ENCODE data around the gene KCNT2.

- TF ChIP-seq EZH2phosphoT487 (IDR thresholded peaks at IDR 0.05; ENCODE audit: borderline replicate concordance, low read depth) (no peak), RFX5 (IDR thresholded peaks at IDR 0.05; ENCODE audit: low read length) (no peak), RXRA (IDR thresholded peaks at IDR 0.05; ENCODE audit: borderline replicate concordance, low read depth) (no peak), CTCF (IDR thresholded peaks at IDR 0.05) (no peak), GATA2 (CRISPR knock-in tag; IDR thresholded peaks at IDR 0.05) (no peak), POLR2AphosphoS5 (IDR thresholded peaks at IDR 0.05; ENCODE audit: low read depth, low read length) (no peak), YY1 (IDR thresholded peaks at IDR 0.05; ENCODE audit: low read depth) (no peak), JUND (IDR thresholded peaks at IDR 0.05) (peak; percentile 57), GABPA (IDR thresholded peaks at IDR 0.05; ENCODE audit: low read depth) (no peak), SMC3 (IDR thresholded peaks at IDR 0.05; ENCODE audit: low read depth, low read length) (no peak), REST (IDR thresholded peaks at IDR 0.05; ENCODE audit: low read depth, low read length) (no peak), NRF1 (IDR thresholded peaks at IDR 0.05; ENCODE audit: low read depth, low read length) (no peak), FOXM1 (IDR thresholded peaks at IDR 0.05; ENCODE audit: low read depth) (no peak), ZBTB33 (IDR thresholded peaks at IDR 0.05; ENCODE audit: borderline replicate concordance, low read depth) (no peak)
Measured at GRCh38 chr1:196466654-196467053, 141.6 kb downstream of the KCNT2 start.
